ENCODE measurements around the gene VPS37C. TPM values are rescaled to one million over a fixed set of nuclear protein-coding genes. Genes with fewer than 3 reads are reported as not detected.

Gene VPS37C
- total RNA-seq, 1 donor from 2014 or later, result 9.9 TPM

GRCh38 chr11:61164606-61165424 lies 3.6 kb upstream of the VPS37C start:
- H3F3A ChIP-seq (ENCODE audit: low read depth), result peaks cover 18% of the 10 kb centered on the region
- H3K9ac ChIP-seq, result no peak overlapping the region
- no peak overlapping the region for H3K4me2 ChIP-seq
- DNase-seq (ENCODE audit: low spot score), result no peak
- H2AFZ ChIP-seq (replicated peaks), result no peak overlapping the region
- H4K20me1 ChIP-seq (ENCODE audit: low read depth), result no peaks in the 10 kb centered on the region
- no peak overlapping the region for H3K27ac ChIP-seq
- H3K36me3 ChIP-seq, result no peaks in the 10 kb centered on the region
- H3K79me2 ChIP-seq (ENCODE audit: low read depth), result peaks cover 11% of the 10 kb centered on the region
- H3K4me1 Mint-ChIP-seq, result peaks cover 31% of the 10 kb centered on the region
- H3K4me3 ChIP-seq, result no peak overlapping the region
- H3K36me3 Mint-ChIP-seq, result no peaks in the 10 kb centered on the region
- H3K9me3 ChIP-seq (ENCODE audit: low read depth), result no peaks in the 10 kb centered on the region
- TF ChIP-seq EZH2phosphoT487 (IDR thresholded peaks at IDR 0.05) (no peak), CTCF (IDR thresholded peaks at IDR 0.05) (no peak), EZH2 (IDR thresholded peaks at IDR 0.05) (no peak)
- H3K4me1 ChIP-seq, result peaks cover 17% of the 10 kb centered on the region
- peaks cover 5% of the 10 kb centered on the region for H3K27me3 Mint-ChIP-seq (ENCODE audit: insufficient read depth, low read depth)
- H3K4me3 Mint-ChIP-seq, result no peak overlapping the region
- H3K27me3 ChIP-seq, result no peaks in the 10 kb centered on the region
- H3K27ac Mint-ChIP-seq, result no peak overlapping the region
- peaks cover 9% of the 10 kb centered on the region for H3K9me3 Mint-ChIP-seq

- H3K4me3 Mint-ChIP-seq, result no peak overlapping the region
- H3K4me3 ChIP-seq, result no peak overlapping the region
- no peak overlapping the region for H3K27ac Mint-ChIP-seq
- no peak overlapping the region for H2AFZ ChIP-seq (replicated peaks)
- H3K9me3 Mint-ChIP-seq, result peaks cover 9% of the 10 kb centered on the region
- no peak overlapping the region for H3K9ac ChIP-seq
- no peak for TF ChIP-seq EZH2phosphoT487 (IDR thresholded peaks at IDR 0.05)
- TF ChIP-seq CTCF (IDR thresholded peaks at IDR 0.05), result no peak
- no peak for TF ChIP-seq EZH2 (IDR thresholded peaks at IDR 0.05)
- H3F3A ChIP-seq (ENCODE audit: low read depth), result peaks cover 19% of the 10 kb centered on the region
- peaks cover 5% of the 10 kb centered on the region for H3K27me3 Mint-ChIP-seq (ENCODE audit: insufficient read depth, low read depth)
- no peaks in the 10 kb centered on the region for H4K20me1 ChIP-seq (ENCODE audit: low read depth)
- H3K27me3 ChIP-seq, result no peaks in the 10 kb centered on the region
- no peaks in the 10 kb centered on the region for H3K36me3 ChIP-seq
- peaks cover 34% of the 10 kb centered on the region for H3K4me1 Mint-ChIP-seq
- no peak overlapping the region for H3K4me2 ChIP-seq
- H3K36me3 Mint-ChIP-seq, result no peaks in the 10 kb centered on the region
- no peaks in the 10 kb centered on the region for H3K9me3 ChIP-seq (ENCODE audit: low read depth)
- H3K27ac ChIP-seq, result no peak overlapping the region
- peaks cover 18% of the 10 kb centered on the region for H3K79me2 ChIP-seq (ENCODE audit: low read depth)
- no peak for DNase-seq (ENCODE audit: low spot score)
- peaks cover 17% of the 10 kb centered on the region for H3K4me1 ChIP-seq
Observed at GRCh38 chr11:61163714-61164605, 2.7 kb upstream of the VPS37C start.

- Histone ChIP-seq H3K36me3 (no peaks in the 10 kb centered on the region), H4K20me1 (ENCODE audit: low read depth) (no peaks in the 10 kb centered on the region), H3K9ac (no peak overlapping the region), H3K27me3 (no peaks in the 10 kb centered on the region), H3K4me1 (peaks cover 17% of the 10 kb centered on the region), H3K4me2 (no peak overlapping the region), H2AFZ (replicated peaks) (no peak overlapping the region), H3K27ac (no peak overlapping the region), H3F3A (ENCODE audit: low read depth) (peaks cover 19% of the 10 kb centered on the region), H3K79me2 (ENCODE audit: low read depth) (peaks cover 27% of the 10 kb centered on the region), H3K9me3 (ENCODE audit: low read depth) (no peaks in the 10 kb centered on the region), H3K4me3 (no peak overlapping the region)
- Mint-ChIP-seq H3K4me3 (no peak overlapping the region), H3K36me3 (no peaks in the 10 kb centered on the region), H3K27ac (no peak overlapping the region), H3K4me1 (peaks cover 35% of the 10 kb centered on the region), H3K9me3 (peaks cover 6% of the 10 kb centered on the region), H3K27me3 (ENCODE audit: insufficient read depth, low read depth) (peaks cover 2% of the 10 kb centered on the region)
- DNase-seq (ENCODE audit: low spot score), result no peak
- TF ChIP-seq EZH2phosphoT487 (IDR thresholded peaks at IDR 0.05) (no peak), CTCF (IDR thresholded peaks at IDR 0.05) (no peak), EZH2 (IDR thresholded peaks at IDR 0.05) (no peak)
Observed at GRCh38 chr11:61163021-61163420, 1.8 kb upstream of the VPS37C start.
